NCI-H2196 (cell line): ENCODE data around the gene GPR162.
"Not testable (repeated sequence)": the region's sequence is repeated elsewhere in the genome, so short reads cannot be mapped to it uniquely, and the experiment has no call there.

Source experiments
- DNase-seq: peaks from one replicate; lab custom pipeline; 2025; ENCODE audit not compliant: unreplicated experiment; lab: John Stamatoyannopoulos, UW

The GPR162 gene

GRCh38 chr12:6852651-6853354 is 31.2 kb downstream of the GPR162 start:
- peak; percentile 13 for DNase-seq

GRCh38 chr12:6853626-6854025 is 32.0 kb downstream of the GPR162 start:
- DNase-seq, result no peak

GRCh38 chr12:6854036-6854435 is 32.4 kb downstream of the GPR162 start:
- no peak for DNase-seq

- DNase-seq, result no peak
Observed at GRCh38 chr12:6855322-6855721, 33.7 kb downstream of the GPR162 start.

- DNase-seq, result no peak
Observed at GRCh38 chr12:6858799-6859198, 37.2 kb downstream of the GPR162 start.

- no peak for DNase-seq
Observed at GRCh38 chr12:6860116-6860515, 38.5 kb downstream of the GPR162 start.

- DNase-seq, result no peak
Observed at GRCh38 chr12:6860942-6861341, 39.3 kb downstream of the GPR162 start.

- no peak for DNase-seq
Observed at GRCh38 chr12:6861391-6861790, 39.8 kb downstream of the GPR162 start.

- no peak for DNase-seq
Observed at GRCh38 chr12:6863033-6863432, 41.4 kb downstream of the GPR162 start.

- no peak for DNase-seq
Observed at GRCh38 chr12:6863586-6864321, 42.1 kb downstream of the GPR162 start.

- DNase-seq, result not testable (repeated sequence)
Observed at GRCh38 chr12:6865307-6865706, 43.7 kb downstream of the GPR162 start.

GRCh38 chr12:6866163-6866919 is 44.7 kb downstream of the GPR162 start:
- DNase-seq, result no peak

- DNase-seq, result no peak
Observed at GRCh38 chr12:6866920-6867412, 45.3 kb downstream of the GPR162 start.

GRCh38 chr12:6867413-6868210 is 46.0 kb downstream of the GPR162 start, which contains the start of gene TPI1:
TSS of gene TPI1 (plus strand) at chr12:6867531. CDS start at chr12:6867567, 36 bp downstream.
- peak; percentile 45 for DNase-seq

GRCh38 chr12:6868211-6869048 is 46.8 kb downstream of the GPR162 start:
- DNase-seq, result no peak

- DNase-seq, result peak; percentile 69
Observed at GRCh38 chr12:6869049-6870021, 47.7 kb downstream of the GPR162 start.

- not testable (repeated sequence) for DNase-seq
Observed at GRCh38 chr12:6870304-6870703, 48.7 kb downstream of the GPR162 start.

GRCh38 chr12:6871052-6871957 is 49.7 kb downstream of the GPR162 start:
- no peak for DNase-seq
